Cardiac muscle cell (in vitro differentiated cells and primary cell): ENCODE data around the gene ADAM12. TPM values are rescaled to one million over a fixed set of nuclear protein-coding genes. Genes with fewer than 3 reads are reported as not detected.

ENCODE experiments used
- DNase-seq, 2 donors: peaks; one replicate each; pipeline versions ENCODE4 v3.0.0 to v3.0.0-alpha.2; 2010 to 2017; ENCODE audit warnings: low read depth in 1 of 2, low spot score in 1 of 2
- H3K27ac ChIP-seq: fragments of 200-600 bp; sonication (generic); 2 replicates; pipeline ENCODE4 v1.5.1; 2016
- H3K27me3 ChIP-seq: fragments of 200-600 bp; sonication (generic); 2 replicates; pipeline ENCODE4 v1.6.0; 2016; ENCODE audit warnings: control low read depth
- H3K36me3 ChIP-seq: fragments of 200-600 bp; sonication (generic); 2 replicates; pipeline ENCODE4 v1.5.1; 2016; ENCODE audit warnings: control low read depth
- H3K4me1 ChIP-seq: fragments of 200-600 bp; sonication (generic); 2 replicates; pipeline ENCODE4 v1.8.1; 2017; ENCODE audit warnings: low read depth, mild to moderate bottlenecking, mixed run types
- H3K4me3 ChIP-seq: fragments of 200-600 bp; sonication (generic); 2 replicates; pipeline ENCODE4 v1.5.1; 2016; ENCODE audit warnings: mild to moderate bottlenecking
- H3K9me3 ChIP-seq: fragments of 200-600 bp; sonication (generic); 2 replicates; pipeline ENCODE4 v1.5.1; 2017; ENCODE audit warnings: low read depth, mild to moderate bottlenecking, control low read depth
- CTCF ChIP-seq: IDR thresholded peaks from 2 replicates; pipeline ENCODE4 v1.5.1; 2012; ENCODE audit warnings: low read depth, mild to moderate bottlenecking, low read length
- polyA plus RNA-seq: library from polyadenylated mRNA; unstranded; fragments of >200 nt; fragmentation: Nextera tagmentation; extraction: Ambion mirVana; gene quantifications from 2 replicates; pipeline ENCODE4 v1.2.1, GENCODE V29; 2016
- total RNA-seq: library from RNA; depleted of rRNA; stranded (reverse); fragments of >200 nt; gene quantifications from 2 replicates; pipeline ENCODE4 v1.2.3, GENCODE V29; 2016

The ADAM12 gene
- total and polyA plus RNA-seq, 2 experiments from 2014 or later, result 0.18 to 1.1 TPM

- H3K27me3 ChIP-seq, result no peaks in the 10 kb centered on the region
- no peak for TF ChIP-seq CTCF
- no peak overlapping the region for H3K27ac ChIP-seq
- DNase-seq, result no peak
- no peak overlapping the region for H3K4me3 ChIP-seq
- H3K4me1 ChIP-seq, result peaks cover 9% of the 10 kb centered on the region
- H3K36me3 ChIP-seq, result no peaks in the 10 kb centered on the region
- no peaks in the 10 kb centered on the region for H3K9me3 ChIP-seq
Measured at GRCh38 chr10:126409821-126410220, 21.5 kb upstream of the ADAM12 start.

GRCh38 chr10:126408953-126409641, 20.8 kb upstream of the ADAM12 start:
- no peaks in the 10 kb centered on the region for H3K36me3 ChIP-seq
- H3K9me3 ChIP-seq, result no peaks in the 10 kb centered on the region
- TF ChIP-seq CTCF, result no peak
- DNase-seq, result peak in 1 of 2 donors; percentile 47
- H3K4me1 ChIP-seq, result peaks cover 9% of the 10 kb centered on the region
- no peak overlapping the region for H3K4me3 ChIP-seq
- H3K27ac ChIP-seq, result no peak overlapping the region
- H3K27me3 ChIP-seq, result no peaks in the 10 kb centered on the region

GRCh38 chr10:126407831-126408230, 19.6 kb upstream of the ADAM12 start:
- Histone ChIP-seq H3K4me3 (no peak overlapping the region), H3K27ac (no peak overlapping the region), H3K9me3 (no peaks in the 10 kb centered on the region), H3K36me3 (no peaks in the 10 kb centered on the region), H3K27me3 (no peaks in the 10 kb centered on the region), H3K4me1 (peaks cover 9% of the 10 kb centered on the region)
- TF ChIP-seq CTCF, result no peak
- DNase-seq, result no peak

GRCh38 chr10:126405239-126405775, 17.0 kb upstream of the ADAM12 start:
- Histone ChIP-seq H3K4me1 (peaks cover 9% of the 10 kb centered on the region), H3K36me3 (no peaks in the 10 kb centered on the region), H3K27me3 (no peaks in the 10 kb centered on the region), H3K9me3 (no peaks in the 10 kb centered on the region), H3K27ac (no peak overlapping the region), H3K4me3 (no peak overlapping the region)
- DNase-seq, result no peak
- no peak for TF ChIP-seq CTCF

- Histone ChIP-seq H3K4me3 (no peak overlapping the region), H3K9me3 (no peaks in the 10 kb centered on the region), H3K4me1 (no peaks in the 10 kb centered on the region), H3K36me3 (no peaks in the 10 kb centered on the region), H3K27ac (no peak overlapping the region), H3K27me3 (no peaks in the 10 kb centered on the region)
- TF ChIP-seq CTCF, result no peak
- no peak for DNase-seq
Measured at GRCh38 chr10:126402721-126403695, 14.7 kb upstream of the ADAM12 start.
